NCI-H1694 treated with DMSO at 0.1 percent for 48 hours (cell line): ENCODE data around the gene BRD7.
A peak's percentile ranks its signal among the peaks of the same experiment; 100 is the strongest.
"Not testable (repeated sequence)": the region's sequence is repeated elsewhere in the genome, so short reads cannot be mapped to it uniquely, and the experiment has no call there.

Experiments
- DNase-seq: peaks from one replicate; lab custom pipeline; 2025; lab: John Stamatoyannopoulos, UW

Gene BRD7

DNA sequence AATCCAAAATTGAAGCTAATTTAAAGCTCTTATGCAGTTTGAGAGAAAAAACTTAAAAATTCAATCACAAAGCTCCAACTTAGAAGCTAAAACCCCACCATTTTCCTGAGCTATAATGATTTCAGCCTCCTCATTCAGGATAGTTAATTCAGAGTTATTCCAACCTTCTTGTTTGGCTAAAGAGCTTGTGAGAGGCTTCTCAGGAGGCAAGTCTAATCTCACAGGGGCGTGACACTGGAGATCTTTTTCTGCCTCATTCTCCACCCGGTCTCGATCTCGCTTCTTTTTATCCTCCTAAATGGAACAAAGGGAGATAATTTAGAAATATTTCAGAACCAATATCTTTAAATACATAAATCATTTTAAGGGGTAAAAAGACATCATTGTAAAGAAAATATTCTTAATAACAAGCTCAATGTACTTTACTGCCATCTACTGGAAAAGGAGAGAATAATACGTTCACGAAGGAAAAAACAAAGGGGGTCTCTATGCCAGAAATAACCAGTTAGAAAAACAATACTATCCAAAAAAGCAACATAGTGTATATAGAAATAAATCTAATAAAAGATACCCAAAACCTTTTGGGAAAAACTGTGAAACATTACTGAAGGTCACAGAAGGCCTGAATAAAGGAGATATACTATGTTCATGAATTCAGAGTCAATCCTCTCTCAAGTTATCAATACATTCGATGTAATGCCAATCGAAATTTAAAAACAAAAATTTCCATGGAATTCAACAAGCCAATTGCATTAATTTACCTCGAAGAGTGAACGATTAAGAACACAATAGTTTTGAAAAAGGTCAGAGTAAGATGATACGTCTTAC, 13.9 kb downstream of the BRD7 start:
- DNase-seq: peak; percentile 15

DNA sequence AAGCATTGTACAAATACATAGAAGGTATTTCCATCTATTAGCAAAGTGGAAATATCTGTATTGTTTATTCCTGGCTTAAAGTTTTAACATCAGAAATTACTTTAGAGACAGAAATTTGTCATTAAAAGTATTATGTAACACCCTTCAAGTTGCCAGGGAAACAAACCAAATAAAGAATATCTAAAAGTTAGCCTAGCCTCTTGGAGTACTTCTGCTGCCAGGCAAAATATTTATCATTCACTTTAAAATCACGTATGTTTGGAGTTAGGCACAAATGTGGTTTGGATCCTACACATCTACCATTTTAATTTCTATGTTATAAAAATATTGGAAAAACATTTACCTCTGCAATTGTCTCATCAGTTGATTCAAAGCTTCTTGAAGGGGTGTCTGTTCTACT, 14.7 kb downstream of the BRD7 start:
- DNase-seq: no peak

DNA sequence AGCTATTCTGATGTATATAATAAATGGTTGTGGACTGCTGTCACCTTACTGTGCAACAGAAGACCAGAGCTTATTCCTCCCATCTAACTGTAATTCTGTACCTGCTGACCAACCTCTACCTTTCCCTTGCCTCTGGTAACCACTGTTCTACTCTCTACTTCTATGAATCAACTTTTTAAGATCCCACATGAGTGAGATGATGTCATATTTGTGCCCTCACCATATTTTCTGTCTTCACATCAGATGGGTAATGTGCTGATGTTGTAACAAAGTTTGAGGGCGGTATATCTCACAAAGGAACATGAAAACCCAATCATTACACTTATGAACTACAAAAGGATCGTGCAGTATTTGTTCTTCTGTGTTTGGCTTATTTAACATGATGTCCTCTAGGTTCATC, 16.8 kb downstream of the BRD7 start:
- no peak for DNase-seq

DNA sequence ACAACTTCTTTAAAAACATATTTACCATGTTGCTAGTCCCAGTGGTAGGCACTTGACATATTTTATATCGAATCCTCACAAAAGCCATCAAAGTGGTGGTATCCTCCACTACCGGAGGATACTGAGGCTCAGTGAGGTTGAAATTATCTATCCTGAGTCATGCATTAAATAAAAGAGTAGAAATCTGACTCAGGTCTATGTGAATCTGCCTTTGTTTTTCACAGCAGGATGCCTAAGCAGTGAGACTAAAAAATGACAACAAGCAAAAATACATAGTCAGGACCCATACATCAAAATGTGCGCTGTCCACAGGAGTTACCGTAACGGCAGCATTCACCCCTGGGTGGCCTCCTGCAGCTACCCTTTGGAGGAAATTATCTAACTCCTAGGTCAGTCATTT, 17.7 kb downstream of the BRD7 start:
- no peak for DNase-seq

DNA sequence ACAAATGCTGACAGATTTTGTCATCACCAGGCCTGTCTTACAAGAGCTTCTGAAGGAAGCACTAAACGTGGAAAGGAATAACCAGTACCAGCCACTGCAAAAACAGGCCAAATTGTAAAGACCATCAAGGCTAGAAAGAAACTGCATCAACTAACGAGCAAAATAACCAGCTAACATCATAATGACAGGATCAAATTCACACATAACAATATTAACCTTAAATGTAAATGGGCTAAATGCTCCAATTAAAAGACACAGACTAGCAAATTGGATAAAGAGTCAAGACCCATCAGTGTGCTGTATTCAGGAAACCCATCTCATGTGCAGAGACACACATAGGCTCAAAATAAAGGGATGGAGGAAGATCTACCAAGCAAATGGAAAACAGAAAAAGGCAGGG, 23.6 kb downstream of the BRD7 start:
- not testable (repeated sequence) for DNase-seq

DNA sequence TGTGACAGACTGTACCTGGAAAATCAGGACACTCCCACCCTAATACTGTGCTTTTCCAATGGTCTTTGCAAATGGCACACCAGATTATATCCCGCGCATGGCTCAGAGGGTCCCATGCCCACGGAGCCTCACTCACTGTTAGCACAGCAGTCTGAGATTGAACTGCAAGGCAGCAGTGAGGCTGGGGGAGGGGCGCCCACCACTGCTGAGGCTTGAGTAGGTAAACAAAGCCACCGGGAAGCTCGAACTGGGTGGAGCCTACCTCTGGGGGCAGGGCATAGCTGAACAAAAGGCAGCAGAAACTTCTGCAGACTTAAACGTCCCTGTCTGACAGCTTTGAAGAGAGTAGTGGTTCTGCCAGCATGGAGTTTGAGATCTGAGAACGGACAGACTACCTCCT, 25.2 kb downstream of the BRD7 start:
- DNase-seq: not testable (repeated sequence)

DNA sequence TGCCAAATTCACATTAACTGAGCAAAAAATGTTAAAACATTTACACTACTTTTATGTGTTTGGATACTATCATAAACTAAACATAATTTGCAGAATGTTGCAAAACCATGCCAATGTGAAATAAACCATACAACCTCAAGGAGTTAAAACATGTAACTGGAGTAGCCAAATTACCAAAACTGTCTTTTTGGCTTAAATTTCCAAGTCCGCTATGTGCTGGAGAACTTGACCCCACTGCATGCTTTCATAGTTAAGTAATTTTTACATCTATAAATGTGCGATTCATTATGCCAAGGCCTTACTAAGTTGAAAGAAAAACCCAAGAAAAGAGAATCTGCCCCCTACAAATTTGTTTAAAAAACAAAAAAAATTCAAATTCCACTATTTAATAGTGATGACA, 28.2 kb downstream of the BRD7 start:
- no peak for DNase-seq

DNA sequence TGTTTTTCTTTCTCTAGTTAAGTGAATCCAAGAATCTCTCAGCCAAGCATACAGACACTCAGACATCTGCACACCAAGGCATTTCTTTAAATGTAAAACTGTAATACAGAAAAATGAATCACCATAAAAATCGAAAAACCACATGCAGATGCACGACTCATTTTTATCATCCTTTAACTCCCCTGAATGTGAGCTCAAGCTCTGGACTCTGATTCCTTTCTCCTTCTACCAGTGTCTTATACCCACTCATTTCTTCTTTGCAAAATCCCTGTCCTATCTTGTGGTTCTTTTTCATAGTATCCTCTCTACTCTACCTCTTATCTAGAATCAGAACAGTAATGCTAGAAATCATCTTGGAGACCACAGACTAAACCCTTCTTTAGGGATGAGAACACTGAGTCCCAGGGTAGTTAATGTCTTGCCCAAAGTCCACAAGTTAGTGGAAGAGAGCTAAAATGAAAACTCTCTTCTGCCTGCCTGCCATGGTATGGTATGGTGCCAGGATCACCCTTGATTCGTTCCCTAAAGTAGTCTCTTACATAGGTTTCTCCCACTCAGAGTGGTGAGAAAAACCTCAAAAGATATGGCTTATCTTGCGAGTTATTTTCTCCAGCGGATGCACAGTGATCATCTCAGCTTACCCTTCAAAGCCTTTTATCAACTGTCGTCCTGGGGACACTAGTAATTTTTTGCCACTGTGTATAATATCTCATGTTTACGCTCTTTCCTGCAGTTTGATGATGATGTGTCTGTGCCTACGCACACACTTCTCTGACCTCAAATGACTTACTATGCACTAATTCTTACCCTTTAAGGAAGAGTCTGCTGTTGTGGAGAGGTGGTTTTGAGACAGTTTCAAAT, 30.2 kb downstream of the BRD7 start:
- DNase-seq: no peak

DNA sequence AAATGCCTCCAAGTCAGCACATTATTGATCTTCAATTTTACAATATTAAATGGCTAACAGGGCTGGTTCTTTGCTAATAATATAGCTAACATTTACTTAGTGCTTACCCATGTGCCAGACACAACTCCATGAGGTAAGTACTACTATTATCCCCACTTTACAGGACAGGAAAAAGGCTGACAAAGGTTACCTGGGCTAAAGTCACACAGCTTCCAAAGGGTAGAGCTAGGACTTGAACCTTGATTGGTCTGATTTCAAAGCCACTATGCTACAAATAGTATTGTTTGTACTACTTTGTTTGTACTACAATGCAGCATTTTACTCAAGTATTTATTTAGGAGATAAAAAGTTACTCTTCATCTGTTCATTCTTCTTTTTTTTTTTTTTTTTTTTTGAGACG, 31.9 kb downstream of the BRD7 start:
- DNase-seq: no peak

DNA sequence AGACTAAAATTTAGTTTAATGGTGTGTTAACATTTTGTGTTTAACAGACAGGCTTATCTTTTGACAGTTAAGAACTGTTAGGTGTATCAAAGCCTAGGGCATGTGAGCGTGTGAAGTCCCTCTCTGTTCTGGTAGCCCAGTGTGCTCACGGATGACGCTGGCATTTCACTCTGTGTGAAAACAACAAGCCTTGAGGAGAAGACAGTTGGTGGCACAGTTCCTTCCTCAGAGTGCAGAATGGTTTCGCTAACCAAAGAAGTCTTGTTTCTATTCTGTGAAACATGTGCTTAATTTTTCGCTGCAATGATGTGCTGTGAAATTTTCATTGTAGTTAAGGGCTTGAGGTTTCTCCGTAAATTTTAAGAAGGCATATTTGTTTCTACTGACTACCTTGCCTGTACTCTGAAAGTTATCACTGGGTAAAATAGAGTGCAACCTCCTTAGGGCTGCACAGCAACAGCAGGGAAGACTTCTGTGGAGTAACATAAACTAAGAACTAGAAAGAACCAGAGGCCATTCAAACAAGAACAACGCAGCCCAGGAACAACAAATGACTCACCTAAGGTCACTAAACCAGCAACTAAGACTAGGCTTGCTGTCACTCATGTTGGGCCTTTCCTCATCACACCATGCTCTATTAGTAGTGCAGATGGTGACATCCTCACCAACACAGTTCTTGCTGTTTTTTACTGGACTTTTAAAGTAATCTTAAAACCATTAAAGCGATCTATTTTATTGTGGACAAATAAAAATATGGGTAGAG, 33.4 kb downstream of the BRD7 start:
- no peak for DNase-seq

DNA sequence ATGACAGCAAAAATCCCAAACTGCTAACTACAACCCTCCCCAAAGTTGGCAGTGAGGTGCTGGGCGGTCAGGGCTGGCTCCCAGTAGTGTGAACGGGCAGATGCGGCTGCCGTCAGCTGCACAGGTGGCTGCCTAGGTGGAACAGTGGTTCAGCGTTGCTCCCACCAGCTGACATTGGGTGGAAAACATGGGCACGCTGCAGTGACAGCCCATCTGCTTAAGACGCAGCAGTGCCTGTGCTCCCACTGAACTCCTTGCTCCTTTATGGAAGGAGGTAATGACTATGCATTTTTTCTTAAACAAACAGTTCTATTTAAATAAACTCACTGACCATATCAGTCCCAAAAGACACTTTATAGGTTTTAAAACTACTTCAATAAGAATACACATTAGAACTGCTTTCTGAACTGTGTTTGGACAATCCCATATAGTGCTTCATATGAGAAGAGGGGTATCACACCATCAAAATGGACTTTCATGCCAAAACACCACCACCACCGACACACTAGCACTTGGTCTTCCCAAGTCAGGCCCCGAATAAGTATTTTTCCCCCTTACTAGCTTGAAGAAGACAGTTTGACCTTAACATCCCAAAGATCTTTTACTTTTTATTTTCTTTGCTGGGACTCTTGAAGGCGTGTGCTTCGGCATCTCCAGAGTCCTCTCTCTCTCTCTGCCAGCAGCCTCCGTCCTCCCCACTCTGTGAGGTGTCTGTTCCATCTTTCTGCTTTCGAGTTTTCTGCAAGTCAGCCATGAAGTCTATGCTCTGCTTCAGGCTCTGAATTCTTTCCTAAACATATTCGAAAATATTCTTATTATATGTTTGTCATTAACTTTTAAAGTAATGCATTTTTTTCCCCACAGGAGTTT, 34.4 kb downstream of the BRD7 start:
- DNase-seq: no peak

DNA sequence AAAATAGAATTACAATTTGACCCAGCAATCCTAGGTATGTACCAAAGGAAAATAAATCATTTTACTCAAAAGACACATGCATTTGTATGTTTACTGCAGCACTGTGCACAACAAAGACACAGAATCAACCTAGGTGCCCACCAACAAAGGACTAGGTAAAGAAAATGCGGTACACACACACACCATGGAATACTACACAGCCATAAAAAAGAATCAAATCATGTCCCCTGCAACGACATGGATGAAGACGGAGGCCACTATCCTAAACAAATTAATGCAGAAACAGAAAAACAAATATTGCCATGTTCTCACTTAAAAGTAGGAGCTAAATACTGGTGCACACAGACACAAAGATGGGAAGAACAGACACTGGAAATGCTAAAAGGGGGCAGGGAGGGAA, 36.2 kb downstream of the BRD7 start:
- DNase-seq: no peak

DNA sequence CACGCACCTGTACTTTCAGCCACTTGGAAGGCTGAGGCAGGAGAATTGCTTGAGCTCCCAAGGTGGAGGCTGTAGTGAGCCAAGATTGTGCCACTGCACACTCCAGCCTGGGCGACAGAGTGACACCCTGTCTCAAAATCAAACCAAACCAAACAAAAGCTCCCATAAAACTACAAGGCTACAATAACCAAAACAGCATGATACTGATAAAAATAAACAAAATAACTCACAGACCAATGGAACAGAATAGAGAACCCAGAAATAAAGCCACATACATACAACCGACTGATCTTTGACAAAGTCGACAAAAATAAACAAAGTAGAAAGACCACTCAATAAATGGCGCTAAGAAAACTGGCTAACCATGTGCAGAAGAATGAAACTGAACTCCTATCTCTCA, 37.2 kb downstream of the BRD7 start:
- DNase-seq: no peak

DNA sequence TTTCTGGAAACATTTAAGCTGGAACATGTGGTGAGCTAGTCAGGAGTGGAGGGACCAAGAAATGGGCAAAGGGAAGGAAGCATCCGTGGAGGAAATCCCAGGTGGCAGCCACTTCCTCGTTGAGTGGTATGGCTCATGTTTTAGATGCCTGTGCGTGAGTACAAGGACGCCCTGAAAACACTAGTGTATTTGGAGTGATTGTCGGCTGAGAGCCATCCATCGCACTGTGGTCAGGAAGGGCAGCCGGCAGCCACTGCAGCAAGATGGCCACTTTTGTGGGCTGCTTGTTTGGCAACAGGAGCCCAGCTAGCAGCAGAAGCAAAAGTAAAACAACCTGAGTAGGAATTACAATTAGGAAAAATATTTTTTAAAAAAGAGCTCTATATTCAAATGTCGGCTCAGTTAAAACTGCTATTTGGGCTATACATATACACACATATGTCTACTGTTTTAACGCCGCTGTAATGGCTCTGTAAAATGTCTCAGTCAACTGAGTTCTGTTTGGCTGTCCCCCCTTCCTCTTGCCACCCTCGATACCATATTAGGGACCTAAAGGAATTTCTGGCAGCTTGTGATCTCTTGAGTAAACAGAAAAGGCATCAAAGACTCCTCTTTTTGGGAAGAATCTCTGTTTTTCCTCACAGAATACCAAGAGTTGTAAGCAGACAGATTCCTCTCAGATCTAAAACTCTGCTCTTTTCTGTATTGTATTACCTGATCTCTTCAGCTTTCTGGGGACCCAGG, 39.2 kb downstream of the BRD7 start:
- no peak for DNase-seq

DNA sequence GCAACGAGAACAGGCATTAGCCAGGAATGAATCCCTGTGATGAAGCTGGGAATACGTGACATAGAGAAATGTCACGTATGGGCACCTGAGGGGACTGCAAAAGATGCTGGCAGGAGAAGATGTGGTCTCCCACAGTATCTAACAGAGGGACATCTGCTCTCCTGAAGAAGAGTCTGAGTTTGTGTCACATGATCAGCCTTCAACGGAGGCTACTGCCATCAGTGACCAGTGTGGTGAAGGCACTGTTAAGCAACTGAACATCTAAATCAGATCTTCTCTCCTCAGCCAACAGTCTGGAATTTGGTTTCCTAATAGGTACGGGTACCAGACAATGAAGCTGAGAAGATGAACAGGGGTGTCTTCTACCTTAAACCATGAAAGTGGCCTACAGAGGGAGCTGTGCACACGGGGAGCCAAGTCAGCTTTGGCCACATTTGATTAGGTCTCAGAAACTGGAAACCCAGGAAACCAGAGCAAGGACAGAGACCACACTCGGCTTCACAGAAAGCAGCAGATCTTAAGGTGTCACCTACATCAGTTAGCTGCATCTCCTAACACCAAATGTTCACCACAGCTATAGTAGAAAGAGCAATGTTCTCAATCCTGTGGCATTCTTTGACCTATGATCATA, 41.8 kb downstream of the BRD7 start:
- DNase-seq: no peak

DNA sequence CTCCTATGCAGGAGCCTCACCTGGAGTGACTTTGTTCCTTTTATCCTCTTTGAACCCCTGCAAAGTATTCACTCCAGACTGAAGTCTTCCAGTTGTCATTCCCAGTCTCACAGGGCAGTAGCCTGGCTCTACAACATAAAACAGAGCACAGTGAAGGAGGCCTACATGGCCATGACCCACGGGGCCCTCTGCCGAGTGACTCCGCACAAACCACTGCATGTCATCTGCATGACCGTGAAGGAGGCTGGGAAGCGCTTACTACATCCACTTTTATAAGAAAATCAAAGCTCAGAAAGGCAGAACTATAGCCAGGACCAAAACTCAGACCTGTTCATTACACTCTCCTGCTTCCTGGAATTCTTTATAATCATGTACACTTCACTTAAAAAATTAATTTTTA, 42.5 kb downstream of the BRD7 start:
- no peak for DNase-seq

DNA sequence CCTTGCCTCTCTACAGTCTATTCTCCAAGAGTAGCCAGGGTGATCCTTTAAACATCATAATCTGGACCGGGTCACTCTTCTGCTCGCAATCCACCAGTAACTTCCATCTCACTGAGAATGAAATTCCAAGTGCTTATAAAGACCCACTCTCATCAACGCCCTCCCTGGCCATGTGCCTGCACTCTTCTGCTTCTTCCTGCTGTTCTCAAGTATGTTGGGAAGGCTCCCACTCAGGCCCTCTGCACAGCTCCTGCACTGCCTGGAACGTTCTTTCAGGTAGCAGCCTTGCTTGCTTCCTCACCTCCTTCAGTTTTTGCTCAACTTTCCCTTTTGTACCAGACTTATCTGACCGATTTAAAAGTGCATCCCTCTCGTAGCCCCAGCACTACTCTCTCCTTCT, 44.4 kb downstream of the BRD7 start:
- no peak for DNase-seq

DNA sequence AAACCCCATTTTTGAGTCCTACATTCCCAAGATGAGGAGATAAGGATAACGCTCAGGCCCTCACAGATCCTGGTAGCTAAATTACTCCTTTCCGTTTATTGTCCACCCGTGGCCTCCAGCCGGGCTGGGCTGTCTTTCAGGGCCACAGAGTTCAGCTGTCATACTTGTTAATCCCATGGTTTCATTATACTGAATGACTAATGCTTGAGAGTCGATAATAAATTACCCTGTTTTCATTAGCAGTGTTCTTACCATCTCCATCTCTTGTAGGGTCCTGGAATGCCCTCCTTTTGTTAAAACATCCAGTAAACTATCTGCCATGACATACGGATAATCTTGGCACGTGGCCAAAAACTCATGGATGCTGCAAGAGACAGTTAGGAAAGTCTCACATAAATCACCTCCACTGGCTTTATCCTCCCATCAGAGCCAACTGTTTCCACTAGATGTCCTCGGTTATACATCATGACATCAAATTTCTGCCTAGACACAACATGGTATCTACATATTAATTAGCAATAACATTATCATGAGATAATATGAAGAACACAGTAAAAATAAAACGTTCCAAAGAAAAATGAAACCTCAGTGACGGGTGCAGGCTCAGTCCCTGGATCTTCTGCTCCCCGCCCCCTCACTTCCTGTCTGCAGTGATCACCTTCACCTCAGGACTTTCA, 45.3 kb downstream of the BRD7 start:
- DNase-seq: peak; percentile 63

DNA sequence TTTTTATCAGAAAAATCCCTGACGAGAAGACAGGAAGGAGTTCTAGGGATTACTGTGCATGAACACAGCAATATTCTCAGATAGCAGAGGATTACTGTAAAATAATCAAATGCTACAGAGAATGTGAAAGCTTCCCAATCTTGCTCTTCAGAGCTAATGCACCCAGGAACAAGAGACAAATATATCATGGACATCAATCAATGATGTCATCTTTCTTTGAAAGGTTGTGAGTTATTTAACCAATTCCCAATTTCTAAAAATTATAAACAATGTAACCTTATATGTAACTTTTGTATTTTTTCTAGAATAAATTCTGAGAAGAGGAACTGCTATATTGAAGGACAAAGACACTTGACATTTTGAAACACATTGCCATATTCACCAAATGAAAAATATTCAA, 46.5 kb downstream of the BRD7 start:
- no peak for DNase-seq

DNA sequence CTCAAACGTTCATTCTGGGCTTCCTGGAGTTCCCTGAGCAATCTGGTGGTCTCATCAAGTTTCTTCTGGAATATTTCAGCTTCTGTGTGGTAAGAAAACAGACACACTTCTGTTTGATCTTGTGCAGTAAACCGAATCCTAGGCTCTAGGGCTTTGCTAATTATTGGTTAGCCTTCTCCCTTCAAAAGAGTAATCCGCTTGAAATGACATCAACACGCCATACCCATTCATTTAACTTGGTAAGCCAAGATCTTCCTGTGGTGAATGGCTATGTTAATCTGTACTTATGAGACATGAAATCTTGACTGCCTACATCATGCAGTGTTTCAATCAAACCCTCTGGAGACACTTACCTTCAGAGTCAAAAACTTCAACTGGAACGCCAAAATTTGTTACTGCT, 48.5 kb downstream of the BRD7 start:
- no peak for DNase-seq
